ENCODE data around the gene MAPKAPK2.

MAPKAPK2 gene

GRCh38 chr1:206683313-206683712 lies 1.4 kb upstream of the MAPKAPK2 start:
- DNase-seq (ENCODE audit: low read depth), result no peak

- no peak for DNase-seq (ENCODE audit: low read depth)
These were observed 702 bp upstream of the MAPKAPK2 start for GRCh38 chr1:206684003-206684402.

- no peak for DNase-seq (ENCODE audit: low read depth)
These were observed 646 bp downstream of the MAPKAPK2 start for GRCh38 chr1:206685334-206685768.

GRCh38 chr1:206685769-206686477 lies 1.2 kb downstream of the MAPKAPK2 start:
- DNase-seq (ENCODE audit: low read depth), result peak; percentile 81

- no peak for DNase-seq (ENCODE audit: low read depth)
These were observed 2.0 kb downstream of the MAPKAPK2 start for GRCh38 chr1:206686478-206687249.

GRCh38 chr1:206687251-206687914 lies 2.7 kb downstream of the MAPKAPK2 start:
- DNase-seq (ENCODE audit: low read depth), result no peak

- peak; percentile 65 for DNase-seq (ENCODE audit: low read depth)
These were observed 3.3 kb downstream of the MAPKAPK2 start for GRCh38 chr1:206687915-206688442.

GRCh38 chr1:206690516-206690915 lies 5.8 kb downstream of the MAPKAPK2 start:
- no peak for DNase-seq (ENCODE audit: low read depth)

- DNase-seq (ENCODE audit: low read depth), result no peak
These were observed 6.9 kb downstream of the MAPKAPK2 start for GRCh38 chr1:206691604-206692003.

GRCh38 chr1:206693029-206693428 lies 8.3 kb downstream of the MAPKAPK2 start:
- DNase-seq (ENCODE audit: low read depth), result peak; percentile 81

- DNase-seq (ENCODE audit: low read depth), result peak; percentile 47
These were observed 8.9 kb downstream of the MAPKAPK2 start for GRCh38 chr1:206693592-206693991.

GRCh38 chr1:206694171-206695124 lies 9.7 kb downstream of the MAPKAPK2 start:
- DNase-seq (ENCODE audit: low read depth), result no peak

- no peak for DNase-seq (ENCODE audit: low read depth)
These were observed 11.0 kb downstream of the MAPKAPK2 start for GRCh38 chr1:206695733-206696132.

GRCh38 chr1:206696812-206697585 lies 12.3 kb downstream of the MAPKAPK2 start:
- no peak for DNase-seq (ENCODE audit: low read depth)

GRCh38 chr1:206698011-206698410 lies 13.3 kb downstream of the MAPKAPK2 start:
- no peak for DNase-seq (ENCODE audit: low read depth)

- DNase-seq (ENCODE audit: low read depth), result no peak
These were observed 14.4 kb downstream of the MAPKAPK2 start for GRCh38 chr1:206699000-206699586.

- DNase-seq (ENCODE audit: low read depth), result peak; percentile 78
These were observed 14.9 kb downstream of the MAPKAPK2 start for GRCh38 chr1:206699626-206700025.

- peak; percentile 54 for DNase-seq (ENCODE audit: low read depth)
These were observed 15.8 kb downstream of the MAPKAPK2 start for GRCh38 chr1:206700445-206701036.

GRCh38 chr1:206702260-206702659 lies 17.6 kb downstream of the MAPKAPK2 start:
- no peak for DNase-seq (ENCODE audit: low read depth)

- no peak for DNase-seq (ENCODE audit: low read depth)
These were observed 18.1 kb downstream of the MAPKAPK2 start for GRCh38 chr1:206702803-206703202.
